Fibroblast of skin of right quadriceps (primary cell): Measurements from ENCODE around the gene KCNA3.
A peak's percentile ranks its signal among the peaks of the same experiment; 100 is the strongest.

Experiments used
- DNase-seq: peaks from one replicate; pipeline ENCODE4 v3.0.0-alpha.2; 2013

KCNA3 gene

DNA sequence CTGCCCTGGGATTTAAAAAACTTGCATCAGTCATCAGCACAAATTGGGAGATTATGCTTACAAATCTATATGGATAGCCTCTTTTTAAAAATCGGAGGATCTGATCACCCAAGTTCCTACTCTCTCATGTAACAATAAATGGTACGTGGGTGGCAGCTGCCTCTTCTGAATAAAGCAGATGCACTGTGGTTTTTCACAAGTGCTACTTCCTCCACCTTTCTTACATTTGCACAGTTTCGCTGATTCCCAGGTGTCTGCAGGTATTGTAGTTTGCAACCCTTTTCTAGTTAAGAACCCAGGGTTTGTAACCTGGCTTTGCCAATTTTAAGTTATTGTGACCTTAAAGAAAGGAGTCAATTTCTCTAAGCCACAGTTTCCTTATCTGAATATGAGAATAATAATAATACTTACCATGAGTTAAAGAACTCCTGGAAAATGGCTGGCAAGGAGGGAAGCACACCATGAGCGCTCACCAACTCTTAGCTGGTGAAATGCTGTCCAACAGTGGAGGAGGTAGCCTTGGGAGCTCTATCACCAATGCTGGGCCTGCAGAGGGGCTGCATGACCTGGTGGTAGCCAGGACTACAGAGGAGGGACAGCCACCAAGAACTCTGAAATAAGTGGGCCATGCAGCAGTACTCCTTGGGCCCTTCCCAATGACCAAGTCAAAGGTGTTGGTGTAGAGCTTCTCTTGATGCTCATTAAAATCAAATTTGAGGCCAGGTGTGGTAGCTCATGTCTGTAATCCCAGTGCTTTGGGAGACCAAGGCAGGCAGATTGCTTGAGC lies 38.4 kb downstream of the KCNA3 start:
- DNase-seq = no peak

DNA sequence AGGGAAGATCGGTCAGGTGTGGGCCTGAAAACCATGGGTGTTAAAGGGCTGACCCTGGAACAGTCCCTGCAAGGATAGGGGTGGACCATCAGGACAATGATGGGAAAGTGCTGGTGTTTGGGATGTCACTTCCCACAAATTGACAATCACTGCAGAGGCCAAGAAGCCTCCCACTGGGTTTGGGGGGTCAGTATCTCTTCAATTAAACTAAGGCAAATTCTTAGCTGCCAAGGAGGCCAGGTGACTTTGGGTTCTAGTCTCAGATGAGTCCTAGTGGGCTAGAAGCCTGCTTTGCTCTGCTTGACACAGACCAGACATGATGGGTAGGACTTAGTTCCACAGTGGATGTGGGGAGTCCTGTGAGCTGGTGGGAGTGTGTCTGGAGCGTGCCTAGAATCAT lies 39.3 kb downstream of the KCNA3 start:
- no peak for DNase-seq

DNA sequence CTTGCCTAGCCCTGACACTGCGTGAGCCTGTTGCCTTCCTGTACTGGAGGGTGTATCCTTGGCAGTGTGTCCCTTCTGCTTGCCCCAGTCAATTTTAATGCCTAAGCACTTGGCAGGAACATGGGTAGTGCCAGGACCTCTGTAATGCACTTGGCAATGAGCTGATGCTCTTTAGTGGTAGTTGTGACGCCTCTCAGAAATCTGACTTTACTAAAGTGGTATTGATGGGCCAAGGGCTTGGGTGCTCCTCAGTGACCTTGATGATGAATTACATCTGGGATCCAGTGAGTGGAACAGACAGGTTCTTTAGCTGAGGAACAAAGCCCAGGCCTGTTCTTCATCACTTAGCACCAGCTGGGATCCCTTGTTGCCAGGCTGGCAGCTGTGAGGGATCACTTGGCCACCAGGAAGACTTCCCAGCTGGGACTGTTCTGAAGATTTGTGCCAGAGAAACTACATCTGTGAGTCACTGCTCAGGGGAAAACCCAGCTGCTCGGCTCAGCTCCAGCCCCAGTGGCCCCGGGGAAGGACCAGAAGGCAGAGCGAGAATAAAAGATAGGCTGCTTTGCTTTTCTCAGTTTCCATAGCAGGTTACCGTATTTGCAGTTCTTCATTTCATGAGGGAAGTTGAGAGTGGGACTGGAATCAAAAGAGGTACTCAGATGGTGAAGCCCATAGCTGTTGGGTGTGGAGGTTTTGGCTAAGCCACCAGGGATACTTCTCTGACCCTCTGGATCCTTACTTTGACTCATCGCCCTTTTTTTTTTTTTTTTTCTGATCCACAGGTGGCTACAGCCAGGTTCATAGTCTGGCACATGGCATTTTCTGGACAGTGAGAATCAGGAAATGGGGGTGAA lies 40.1 kb downstream of the KCNA3 start:
- no peak for DNase-seq

DNA sequence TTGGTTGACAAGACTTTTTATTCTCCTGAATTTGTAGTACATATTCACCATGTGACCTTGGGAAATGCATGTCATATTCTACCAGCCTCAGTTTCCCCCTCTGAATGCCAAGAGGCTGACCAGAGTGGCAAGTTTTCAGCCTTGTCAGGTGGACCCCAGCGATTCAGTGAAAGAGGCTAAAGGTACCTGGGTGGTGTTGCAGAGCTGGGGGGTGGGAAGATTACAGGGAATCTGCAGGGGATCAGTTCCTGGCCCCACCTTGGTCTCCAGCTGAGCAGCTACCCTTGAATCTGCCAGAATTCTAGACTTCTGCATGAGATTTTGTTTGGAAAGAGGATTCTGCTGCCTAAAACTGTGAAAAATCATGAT lies 40.7 kb downstream of the KCNA3 start:
- DNase-seq = no peak

DNA sequence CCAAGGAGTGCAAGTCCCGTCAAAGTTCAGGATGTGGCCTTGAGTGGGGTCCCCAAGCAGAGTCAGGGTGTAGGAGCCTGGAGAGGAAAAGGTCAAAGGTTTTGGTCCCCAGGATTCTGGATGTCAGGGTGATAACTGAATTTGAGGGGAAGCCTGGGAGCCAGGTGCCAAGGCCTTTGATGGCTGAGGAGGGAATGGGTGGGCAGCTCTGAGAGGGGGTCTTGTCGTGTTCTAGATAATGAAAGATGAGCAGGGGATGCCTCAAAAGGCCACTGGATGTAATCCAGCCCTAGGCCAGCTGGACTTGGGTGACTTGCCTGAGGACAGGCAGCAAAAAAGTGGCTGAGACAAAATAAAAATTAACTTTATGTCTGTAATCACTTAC lies 41.1 kb downstream of the KCNA3 start:
- no peak for DNase-seq

DNA sequence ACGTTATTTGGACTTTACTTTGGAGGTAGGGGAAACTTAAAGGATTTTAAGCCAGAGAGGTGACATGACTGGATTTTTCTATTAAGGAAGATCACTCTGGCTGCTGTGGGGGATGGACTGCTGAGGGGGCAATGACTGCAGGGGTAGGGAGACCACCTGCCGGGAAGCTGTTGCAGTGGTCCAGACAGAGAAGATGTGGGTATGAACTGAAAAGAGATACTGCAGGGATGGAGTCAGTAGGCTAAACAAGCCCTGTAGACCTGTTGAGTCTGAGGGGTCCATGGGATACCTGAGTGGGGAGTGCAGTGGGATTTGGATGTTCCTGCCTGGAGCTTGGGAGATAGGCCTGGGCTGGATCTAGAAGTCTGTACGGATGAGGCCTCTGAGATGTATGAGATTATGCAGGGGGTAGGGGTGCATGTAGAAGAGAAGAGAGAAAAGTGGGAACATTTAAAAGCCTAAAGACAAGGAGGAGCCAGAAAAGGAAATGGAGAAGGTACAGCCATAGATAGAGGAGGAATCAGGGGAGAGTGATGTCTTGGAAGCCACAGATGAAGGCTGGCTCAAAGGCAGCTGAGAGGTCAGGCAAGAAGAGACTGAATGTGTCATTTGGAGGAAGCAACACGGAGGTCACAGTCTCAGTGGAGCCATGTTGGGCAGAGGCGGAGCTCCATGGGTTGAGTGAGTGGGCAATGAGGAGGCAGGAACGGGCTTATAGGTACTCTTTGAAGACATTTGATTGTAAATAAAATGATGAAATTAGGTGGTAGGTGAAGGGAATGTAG lies 42.7 kb downstream of the KCNA3 start:
- no peak for DNase-seq

DNA sequence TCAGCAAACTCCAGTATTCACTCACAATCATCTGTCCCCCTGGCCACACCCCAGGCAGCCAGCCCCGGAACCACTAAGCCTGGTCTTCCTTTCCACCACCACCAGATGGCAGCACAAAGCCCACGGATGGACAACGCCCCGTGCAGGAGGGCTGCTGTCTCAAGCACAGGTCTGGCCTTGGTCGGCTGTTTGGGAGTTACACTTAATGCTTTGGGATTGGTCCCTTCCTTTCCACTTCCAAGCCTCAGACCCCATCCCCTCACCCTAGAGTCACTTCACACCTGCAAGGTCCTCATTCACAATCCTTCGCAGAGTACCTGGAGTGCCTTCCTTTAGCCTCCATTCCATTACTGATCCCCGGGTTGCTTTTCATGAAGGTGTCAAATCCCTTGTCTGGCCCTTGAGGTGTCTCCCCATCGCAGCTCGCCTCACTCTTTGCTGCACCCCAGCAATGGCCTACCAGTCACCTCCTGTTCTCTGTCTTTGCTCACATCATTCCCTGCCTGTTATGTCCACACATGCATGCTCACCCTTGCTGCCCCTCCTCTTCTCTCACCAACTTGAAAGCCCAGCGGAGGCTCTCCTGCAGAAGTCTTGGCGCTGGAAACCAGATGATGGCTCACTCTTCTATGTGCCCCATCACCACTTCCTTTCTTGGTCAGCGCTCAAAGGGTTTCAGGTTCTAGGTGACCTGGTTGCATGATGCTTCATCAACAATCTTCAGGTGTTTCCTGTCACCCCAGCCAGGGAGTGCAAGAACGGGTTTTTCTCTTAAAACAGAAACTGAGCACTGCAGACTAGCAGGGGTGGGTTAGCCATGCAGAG lies 43.7 kb downstream of the KCNA3 start:
- peak; percentile 42 for DNase-seq

DNA sequence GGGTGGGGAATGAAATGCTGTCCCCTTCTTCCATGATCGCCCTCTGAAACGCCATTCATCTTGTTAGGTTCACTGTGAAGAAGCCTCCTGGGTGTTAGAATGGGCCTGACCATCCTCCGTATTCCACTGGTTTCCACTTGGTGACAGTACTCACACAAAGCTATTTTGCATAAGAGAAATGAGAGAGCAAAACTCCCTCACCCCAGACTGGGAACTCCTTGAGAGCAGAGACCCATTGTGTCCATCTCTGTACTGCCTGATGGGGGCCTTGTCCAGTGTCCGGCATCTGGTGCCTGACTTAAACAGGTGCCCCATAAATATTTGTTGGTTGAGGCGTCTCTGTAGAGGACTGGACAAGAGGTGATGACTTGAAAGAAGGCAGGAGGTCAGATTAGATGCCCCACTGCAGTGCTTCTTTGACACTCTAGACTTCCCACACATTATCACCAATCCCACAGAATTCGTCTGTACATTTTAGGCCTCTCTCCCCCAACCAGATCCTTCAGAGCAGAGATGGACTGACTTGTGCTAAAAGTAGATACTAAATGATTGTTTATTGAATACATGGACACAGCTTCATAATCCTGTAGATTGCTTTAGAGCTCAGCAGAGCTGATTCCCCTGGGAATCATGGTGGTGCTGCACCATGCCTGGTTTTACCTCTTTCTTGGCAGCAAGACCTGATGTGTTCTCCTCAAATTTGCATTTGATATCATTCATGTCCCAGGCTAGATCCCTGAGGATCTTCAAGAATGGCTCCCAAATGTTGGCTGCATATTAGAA lies 46.2 kb downstream of the KCNA3 start:
- DNase-seq = no peak

DNA sequence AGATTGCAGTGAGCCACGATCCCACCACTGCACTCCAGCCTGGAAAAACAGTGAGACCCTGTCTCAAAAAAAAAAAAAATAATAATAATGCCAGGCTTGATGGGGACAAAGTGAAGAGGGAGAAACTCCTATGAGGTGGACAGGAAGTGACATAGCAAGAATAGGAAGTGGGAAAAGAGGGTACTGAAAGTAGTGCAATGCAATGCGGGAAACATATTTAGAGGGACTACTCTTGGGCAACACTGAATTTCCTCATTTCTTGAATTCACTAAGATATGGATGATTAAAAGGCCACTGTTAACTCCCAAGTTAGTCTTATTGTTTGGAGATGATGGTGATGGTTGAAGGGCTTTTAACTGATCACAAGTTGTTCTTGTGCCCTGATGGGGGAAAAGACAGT lies 47.0 kb downstream of the KCNA3 start:
- DNase-seq = no peak

DNA sequence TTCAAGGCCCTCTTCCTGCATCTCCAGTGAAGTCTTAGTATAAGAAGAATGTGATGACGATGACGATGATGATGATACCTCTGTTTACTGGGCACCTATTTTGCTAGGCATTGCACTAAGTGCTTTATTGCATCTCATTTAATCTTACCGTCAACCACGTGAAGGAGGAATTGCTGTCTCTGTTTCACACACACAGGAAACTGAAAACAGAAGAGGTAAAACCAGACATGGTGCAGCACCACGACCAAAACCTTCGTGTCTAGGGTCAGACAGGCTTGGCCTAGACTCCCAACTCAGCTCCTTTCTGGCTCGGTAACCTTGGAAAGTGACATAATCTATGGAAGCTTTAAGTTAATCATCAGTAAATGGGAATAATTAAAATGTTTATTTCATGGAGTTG lies 47.9 kb downstream of the KCNA3 start:
- DNase-seq = no peak
